NCI-H748 (cell line): Measurements from ENCODE around the gene PAMR1.
"Not testable (repeated sequence)": the region's sequence is repeated elsewhere in the genome, so short reads cannot be mapped to it uniquely, and the experiment has no call there.

Source experiments
- DNase-seq: peaks from one replicate; lab custom pipeline; 2025; ENCODE audit not compliant: unreplicated experiment; lab: John Stamatoyannopoulos, UW

Gene PAMR1

GRCh38 chr11:35525501-35526175, at the start of gene PAMR1:
TSS of gene PAMR1 (minus strand) at chr11:35525616. CDS start at chr11:35525585, 31 bp downstream.
- peak; percentile 77 for DNase-seq

- no peak for DNase-seq
These were observed 46.3 kb upstream of the PAMR1 start for GRCh38 chr11:35571696-35572095.

GRCh38 chr11:35567737-35568465, 42.5 kb upstream of the PAMR1 start:
- no peak for DNase-seq

DNA sequence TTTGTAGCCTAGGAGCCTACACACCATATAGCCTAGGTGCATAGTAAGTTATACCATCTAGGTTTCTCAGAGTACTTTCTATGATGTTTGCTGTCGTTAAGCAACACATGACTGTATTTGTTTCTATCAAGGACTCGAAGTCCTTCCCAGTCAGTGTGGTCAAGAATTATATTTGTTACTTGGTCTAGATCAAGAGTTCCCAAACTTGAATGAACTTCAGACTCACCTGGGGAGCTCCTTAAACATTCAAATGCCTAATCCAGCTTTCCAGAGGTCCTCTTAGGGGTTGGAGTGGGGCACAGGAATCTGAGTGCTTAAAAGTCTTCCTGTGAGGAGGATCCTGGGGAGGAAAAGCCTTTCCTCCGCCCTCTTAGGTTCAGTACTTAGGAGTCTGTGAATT, 41.5 kb upstream of the PAMR1 start:
- no peak for DNase-seq

GRCh38 chr11:35566181-35566580, 40.8 kb upstream of the PAMR1 start:
- no peak for DNase-seq

- DNase-seq: no peak
These were observed 38.8 kb upstream of the PAMR1 start for GRCh38 chr11:35564245-35564595.

DNA sequence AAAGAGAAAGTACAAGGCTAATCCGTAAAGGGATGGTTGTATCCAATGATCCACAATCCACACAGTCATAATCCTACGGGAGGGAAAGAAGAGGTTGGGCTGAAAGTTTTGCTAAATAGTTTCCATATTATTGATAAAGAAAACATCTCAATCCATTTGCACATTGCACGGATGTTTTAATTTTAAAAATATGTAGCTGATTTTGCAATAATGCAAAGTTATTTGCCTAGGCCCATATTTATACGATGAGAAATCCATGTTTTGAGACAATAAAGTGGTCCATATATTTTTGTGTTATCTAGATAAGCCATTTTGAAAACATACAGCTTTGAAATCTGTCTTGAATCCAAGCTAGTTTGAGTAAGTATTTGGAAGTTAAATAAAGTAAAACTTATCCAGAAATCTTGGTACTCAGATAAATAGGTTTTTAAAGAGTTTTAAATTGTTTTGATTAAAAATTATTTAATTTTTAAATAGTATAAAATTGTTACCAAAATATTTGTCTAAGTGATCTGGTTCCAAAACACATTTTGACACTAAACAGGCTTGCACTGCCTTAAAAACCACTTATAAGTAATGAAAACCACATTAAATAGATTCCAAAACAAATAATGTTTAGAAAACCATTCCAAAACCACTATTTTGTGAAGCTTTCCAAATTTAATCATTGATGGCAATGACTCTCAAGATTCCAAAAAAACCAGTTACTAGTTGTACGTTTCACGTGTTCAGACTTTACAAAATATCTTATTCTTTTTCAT, 38.2 kb upstream of the PAMR1 start:
- no peak for DNase-seq

DNA sequence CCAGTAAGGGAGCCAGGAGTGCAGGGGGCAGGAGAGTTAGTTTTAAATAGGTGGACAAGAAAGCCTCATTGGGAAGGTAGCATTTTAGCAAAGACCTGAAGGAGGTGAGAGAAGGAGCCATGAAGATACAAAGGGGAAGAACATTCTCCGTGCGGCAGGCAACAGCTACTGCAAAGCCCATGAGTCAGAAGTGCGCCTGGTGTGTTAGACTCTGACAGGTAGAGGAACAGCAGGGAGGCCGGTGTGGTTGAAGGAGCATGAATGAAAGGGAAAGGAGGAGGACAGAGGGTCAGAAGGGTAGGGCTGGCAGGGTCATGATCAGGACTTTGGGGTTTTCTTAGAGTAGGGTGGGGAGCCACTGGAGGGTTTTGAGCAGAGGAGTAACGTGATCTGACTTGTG, 34.5 kb upstream of the PAMR1 start:
- no peak for DNase-seq

GRCh38 chr11:35558513-35558912, 33.1 kb upstream of the PAMR1 start:
- DNase-seq: no peak

- no peak for DNase-seq
These were observed 30.1 kb upstream of the PAMR1 start for GRCh38 chr11:35555488-35555887.

- no peak for DNase-seq
These were observed 29.3 kb upstream of the PAMR1 start for GRCh38 chr11:35554491-35555437.

DNA sequence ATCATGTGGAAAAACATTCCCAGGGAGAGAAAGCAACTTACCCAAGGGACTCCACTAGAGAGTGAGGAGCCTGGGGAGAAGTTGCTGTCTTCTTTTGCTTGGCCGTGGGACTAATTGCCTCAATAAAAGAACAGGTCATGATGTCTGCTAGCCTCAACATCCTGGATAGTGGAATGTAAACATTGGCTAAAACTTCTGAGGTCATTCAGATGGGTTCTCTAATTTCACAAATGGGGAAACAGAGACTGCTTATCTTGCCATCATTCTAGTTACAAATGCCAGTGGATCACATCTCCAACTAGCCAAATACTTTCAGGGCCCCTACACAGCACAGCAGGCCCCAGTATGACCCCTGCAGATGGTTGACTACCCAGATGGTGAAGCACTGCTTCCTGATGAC, 28.4 kb upstream of the PAMR1 start:
- DNase-seq: no peak

DNA sequence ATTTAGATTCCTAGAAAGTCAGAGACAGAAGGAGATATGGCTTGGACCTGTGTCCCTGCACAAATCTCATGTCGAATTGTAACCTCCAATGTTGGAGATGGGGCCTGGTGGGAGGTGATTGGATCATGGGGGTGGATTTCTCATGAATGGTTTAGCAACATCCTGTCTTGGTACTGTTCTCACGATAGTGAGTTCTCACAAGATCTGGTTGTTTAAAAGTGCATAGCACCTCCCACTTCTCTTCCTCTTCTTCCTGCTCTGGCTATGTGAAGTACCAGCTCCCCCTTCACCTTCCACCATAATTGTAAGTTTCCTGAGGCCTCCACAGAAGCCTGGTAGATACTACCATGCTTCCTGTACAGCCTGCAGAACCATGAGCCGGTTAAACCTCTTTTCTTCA, 27.6 kb upstream of the PAMR1 start:
- no peak for DNase-seq

DNA sequence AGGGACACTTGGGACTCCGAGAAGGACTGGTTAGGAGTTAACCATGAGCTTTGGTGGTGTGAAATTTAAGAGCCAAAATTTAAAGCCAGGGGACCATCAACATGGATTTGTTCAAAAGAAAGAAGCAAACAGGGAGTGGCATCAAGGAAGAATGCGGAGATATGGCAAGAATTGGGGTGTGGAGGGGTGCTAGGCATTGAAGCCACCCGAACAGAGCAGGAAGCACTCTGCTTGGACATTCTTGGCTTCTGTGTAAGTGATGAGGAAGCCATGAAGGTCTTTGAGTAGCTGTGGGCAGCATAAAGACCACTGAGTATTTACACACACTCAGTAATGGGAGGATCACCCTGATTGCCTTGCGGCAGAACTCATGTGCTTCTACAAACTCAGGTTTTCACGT, 27.2 kb upstream of the PAMR1 start:
- no peak for DNase-seq

DNA sequence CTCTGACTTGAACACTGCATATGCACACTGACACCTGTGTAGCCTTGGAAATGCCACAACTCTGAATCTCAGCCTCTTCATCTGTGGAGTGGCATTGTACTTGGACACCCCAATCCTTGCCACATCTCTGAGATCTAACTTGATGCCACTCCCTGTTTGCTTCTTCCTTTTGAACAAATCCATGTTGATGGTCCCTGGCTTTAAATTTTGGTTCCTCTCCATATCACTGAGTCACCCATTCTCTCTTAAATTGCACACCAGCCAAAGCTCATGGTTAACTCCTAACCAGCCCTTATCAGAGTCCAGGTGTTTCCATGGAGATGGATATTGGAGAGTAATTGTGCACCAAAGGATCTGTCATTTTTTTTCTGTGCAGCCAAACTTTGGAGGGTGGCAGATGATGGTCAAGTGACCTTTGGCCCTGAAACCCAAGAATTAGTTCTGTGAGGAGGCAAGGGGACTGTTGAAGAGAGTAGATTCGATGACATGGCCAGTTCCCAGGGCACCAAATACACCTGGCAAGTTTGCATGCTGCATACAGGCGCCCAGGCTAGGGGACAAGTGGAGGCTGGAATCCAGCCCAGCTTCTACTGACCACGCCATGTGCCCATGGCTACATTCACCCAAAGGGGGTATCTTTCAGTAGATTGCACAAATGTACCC, 25.1 kb upstream of the PAMR1 start:
- DNase-seq: no peak

DNA sequence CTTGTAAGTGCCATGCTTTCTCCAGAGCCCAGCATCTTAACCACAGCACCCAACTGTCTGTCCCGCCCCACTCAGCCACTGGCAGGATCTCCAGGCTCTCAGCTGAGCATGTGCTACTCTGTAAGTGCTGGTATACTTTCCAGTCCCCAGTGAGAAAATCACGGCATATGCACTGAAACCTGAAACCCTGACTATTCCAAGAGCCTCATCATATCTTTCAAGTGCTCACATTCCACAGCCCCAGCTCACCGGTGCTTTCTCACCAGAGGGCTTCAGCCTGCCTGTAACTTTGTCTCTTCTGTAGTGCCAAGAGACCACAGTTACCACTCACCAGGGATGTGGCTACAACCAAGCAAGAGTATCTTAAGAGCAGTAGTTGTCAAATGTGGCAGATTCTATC, 24.4 kb upstream of the PAMR1 start:
- peak; percentile 19 for DNase-seq

- DNase-seq: no peak
These were observed 23.6 kb upstream of the PAMR1 start for GRCh38 chr11:35548925-35549561.

DNA sequence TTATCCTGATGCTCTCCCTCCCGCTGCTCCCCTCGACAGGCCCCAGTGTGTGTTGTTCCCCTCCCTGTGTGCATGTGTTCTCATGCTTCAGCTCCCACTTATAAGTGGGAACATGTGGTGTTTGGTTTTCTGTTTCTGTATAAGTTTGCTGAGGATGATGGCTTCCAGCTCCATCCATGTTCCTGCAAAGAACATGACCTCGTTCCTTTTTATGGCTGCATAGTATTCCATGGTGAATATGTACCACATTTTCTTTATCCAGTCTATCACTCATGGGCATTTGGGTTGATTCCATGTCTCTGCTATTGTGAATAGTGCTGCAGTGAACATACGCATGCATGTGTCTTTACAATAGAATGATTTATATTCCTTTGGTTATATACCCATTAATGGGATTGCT, 22.6 kb upstream of the PAMR1 start:
- not testable (repeated sequence) for DNase-seq

- DNase-seq: no peak
These were observed 20.9 kb upstream of the PAMR1 start for GRCh38 chr11:35546317-35546716.

- DNase-seq: no peak
These were observed 20.1 kb upstream of the PAMR1 start for GRCh38 chr11:35545391-35546003.
